ENCODE measurements around the gene ALCAM. TPM values are rescaled to one million over a fixed set of nuclear protein-coding genes. Genes with fewer than 3 reads are reported as not detected.

ALCAM gene
- total RNA-seq, 1 experiment from 2014 or later, result 32.3 TPM

DNA sequence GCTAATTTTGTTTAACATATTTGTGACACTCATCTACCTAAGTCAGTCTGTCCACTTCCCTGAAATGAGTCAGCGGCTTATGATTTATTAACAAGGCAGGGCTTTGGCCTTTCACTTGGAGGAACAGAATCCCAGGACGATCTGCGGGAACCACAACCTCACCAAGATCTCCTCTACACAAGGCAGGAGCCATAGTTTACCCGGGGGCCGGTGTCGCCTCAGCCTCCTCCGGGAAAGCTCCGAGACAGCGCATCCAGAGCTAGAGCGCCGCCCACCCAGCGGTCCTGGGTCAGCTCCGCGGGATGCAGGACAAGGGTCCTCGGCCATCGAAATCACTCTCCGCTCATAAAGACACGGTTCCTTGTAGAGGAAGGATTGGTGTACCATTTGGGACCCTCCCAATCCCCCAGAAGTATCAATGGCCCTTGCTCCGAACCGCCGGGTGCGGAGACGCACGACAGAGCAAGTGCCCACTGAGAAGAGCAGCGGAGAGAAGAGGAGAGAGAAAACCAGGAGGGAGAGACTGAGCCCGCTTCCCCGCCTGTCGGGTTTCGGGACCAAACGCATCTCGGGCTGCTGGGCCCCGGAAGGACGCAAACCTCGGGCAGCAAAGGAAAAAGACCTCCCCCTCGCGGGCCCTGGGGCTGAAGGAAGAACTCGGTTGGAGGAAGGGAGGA lies 13.1 kb upstream of the ALCAM start:
- Histone ChIP-seq H3K27ac (ENCODE audit: low read length) (no peak overlapping the region), H3K4me1 (ENCODE audit: control insufficient read depth, insufficient read depth, low read length) (no peaks in the 10 kb centered on the region)
- CTCF ChIA-PET, result no interaction called here

DNA sequence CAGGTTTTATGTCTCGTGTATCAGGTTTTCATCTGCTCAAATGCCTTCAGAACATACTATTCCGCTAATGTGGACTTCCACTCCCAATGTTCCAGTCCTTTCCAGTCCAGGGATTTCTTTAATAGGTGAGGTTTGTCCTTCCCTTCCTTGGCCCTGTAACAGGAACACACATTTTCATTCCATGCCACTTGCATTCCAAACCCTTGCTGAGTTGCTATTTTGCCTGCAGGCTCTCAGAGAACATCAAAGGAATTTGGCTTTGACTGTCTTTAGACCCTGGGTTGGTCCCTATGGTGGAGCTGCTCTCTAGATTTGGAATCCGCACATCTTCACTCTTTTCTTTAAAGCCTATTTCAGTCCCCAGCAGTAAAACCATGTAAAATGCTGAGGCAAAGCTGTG lies 12.3 kb upstream of the ALCAM start:
- ChIA-PET CTCF (no interaction called here), POLR2A (no interaction called here)
- intact Hi-C loops (cut with micrococcal nuclease; ENCODE audit: unreplicated experiment) (no loop called here), in situ Hi-C loops (cut with HindIII; ENCODE audit: low pct_unique_long_range_greater_than_20kb, low sequenced_read_pairs) (no loop called here)
- Histone ChIP-seq H3K27ac (ENCODE audit: low read length) (no peak overlapping the region), H3K9me3 (ENCODE audit: control insufficient read depth, insufficient read depth, low read depth, low read length) (no peaks in the 10 kb centered on the region), H3K4me1 (ENCODE audit: control insufficient read depth, insufficient read depth, low read length) (no peaks in the 10 kb centered on the region), H3K36me3 (ENCODE audit: control insufficient read depth, insufficient read depth, low read length) (no peaks in the 10 kb centered on the region), H3K27me3 (ENCODE audit: control insufficient read depth, insufficient read depth, low read length) (no peaks in the 10 kb centered on the region), H3K4me3 (ENCODE audit: low read depth in 2 of 2, low read length in 2 of 2) (no peak overlapping the region)
- TF ChIP-seq POLR2AphosphoS5 (IDR thresholded peaks at IDR 0.05; ENCODE audit: low read depth, low read length), result no peak
- TF ChIP-seq, protein P1, sequence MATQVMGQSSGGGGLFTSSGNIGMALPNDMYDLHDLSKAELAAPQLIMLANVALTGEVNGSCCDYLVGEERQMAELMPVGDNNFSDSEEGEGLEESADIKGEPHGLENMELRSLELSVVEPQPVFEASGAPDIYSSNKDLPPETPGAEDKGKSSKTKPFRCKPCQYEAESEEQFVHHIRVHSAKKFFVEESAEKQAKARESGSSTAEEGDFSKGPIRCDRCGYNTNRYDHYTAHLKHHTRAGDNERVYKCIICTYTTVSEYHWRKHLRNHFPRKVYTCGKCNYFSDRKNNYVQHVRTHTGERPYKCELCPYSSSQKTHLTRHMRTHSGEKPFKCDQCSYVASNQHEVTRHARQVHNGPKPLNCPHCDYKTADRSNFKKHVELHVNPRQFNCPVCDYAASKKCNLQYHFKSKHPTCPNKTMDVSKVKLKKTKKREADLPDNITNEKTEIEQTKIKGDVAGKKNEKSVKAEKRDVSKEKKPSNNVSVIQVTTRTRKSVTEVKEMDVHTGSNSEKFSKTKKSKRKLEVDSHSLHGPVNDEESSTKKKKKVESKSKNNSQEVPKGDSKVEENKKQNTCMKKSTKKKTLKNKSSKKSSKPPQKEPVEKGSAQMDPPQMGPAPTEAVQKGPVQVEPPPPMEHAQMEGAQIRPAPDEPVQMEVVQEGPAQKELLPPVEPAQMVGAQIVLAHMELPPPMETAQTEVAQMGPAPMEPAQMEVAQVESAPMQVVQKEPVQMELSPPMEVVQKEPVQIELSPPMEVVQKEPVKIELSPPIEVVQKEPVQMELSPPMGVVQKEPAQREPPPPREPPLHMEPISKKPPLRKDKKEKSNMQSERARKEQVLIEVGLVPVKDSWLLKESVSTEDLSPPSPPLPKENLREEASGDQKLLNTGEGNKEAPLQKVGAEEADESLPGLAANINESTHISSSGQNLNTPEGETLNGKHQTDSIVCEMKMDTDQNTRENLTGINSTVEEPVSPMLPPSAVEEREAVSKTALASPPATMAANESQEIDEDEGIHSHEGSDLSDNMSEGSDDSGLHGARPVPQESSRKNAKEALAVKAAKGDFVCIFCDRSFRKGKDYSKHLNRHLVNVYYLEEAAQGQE (IDR thresholded peaks at IDR 0.05; ENCODE audit: insufficient read depth in 1 of 2, low read depth in 2 of 2, low read length in 1 of 2), result no peak
- TF ChIP-seq, protein P2, sequence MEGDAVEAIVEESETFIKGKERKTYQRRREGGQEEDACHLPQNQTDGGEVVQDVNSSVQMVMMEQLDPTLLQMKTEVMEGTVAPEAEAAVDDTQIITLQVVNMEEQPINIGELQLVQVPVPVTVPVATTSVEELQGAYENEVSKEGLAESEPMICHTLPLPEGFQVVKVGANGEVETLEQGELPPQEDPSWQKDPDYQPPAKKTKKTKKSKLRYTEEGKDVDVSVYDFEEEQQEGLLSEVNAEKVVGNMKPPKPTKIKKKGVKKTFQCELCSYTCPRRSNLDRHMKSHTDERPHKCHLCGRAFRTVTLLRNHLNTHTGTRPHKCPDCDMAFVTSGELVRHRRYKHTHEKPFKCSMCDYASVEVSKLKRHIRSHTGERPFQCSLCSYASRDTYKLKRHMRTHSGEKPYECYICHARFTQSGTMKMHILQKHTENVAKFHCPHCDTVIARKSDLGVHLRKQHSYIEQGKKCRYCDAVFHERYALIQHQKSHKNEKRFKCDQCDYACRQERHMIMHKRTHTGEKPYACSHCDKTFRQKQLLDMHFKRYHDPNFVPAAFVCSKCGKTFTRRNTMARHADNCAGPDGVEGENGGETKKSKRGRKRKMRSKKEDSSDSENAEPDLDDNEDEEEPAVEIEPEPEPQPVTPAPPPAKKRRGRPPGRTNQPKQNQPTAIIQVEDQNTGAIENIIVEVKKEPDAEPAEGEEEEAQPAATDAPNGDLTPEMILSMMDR (IDR thresholded peaks at IDR 0.05), result no peak
- TF ChIP-seq TCF7L2 (IDR thresholded peaks at IDR 0.05; ENCODE audit: low read depth, low read length), result no peak
- no peak for TF ChIP-seq SIN3A (IDR thresholded peaks at IDR 0.05; ENCODE audit: borderline replicate concordance, insufficient read depth, low read depth, low read length)
- BruUV-seq (replicated peaks), result no TSS peak
- no peak for ATAC-seq
- DNase-seq (ENCODE audit: low read depth, low spot score), result no peak

More for the DNA sequence above, 13.1 kb upstream of the ALCAM start:
- BruUV-seq (replicated peaks), result no TSS peak
- no peak for ATAC-seq
- intact Hi-C loops (cut with micrococcal nuclease; ENCODE audit: unreplicated experiment), result no loop called here
- no peaks in the 10 kb centered on the region for H3K36me3 ChIP-seq (ENCODE audit: control insufficient read depth, insufficient read depth, low read length)
- H3K27me3 ChIP-seq (ENCODE audit: control insufficient read depth, insufficient read depth, low read length), result no peaks in the 10 kb centered on the region
- no peak for DNase-seq (ENCODE audit: low read depth, low spot score)
- no peak for TF ChIP-seq SIN3A (IDR thresholded peaks at IDR 0.05; ENCODE audit: borderline replicate concordance, insufficient read depth, low read depth, low read length)
- TF ChIP-seq TCF7L2 (IDR thresholded peaks at IDR 0.05; ENCODE audit: low read depth, low read length), result no peak
- TF ChIP-seq, protein P2 (IDR thresholded peaks at IDR 0.05), result no peak
- TF ChIP-seq POLR2AphosphoS5 (IDR thresholded peaks at IDR 0.05; ENCODE audit: low read depth, low read length), result no peak
- TF ChIP-seq, protein P1 (IDR thresholded peaks at IDR 0.05; ENCODE audit: insufficient read depth in 1 of 2, low read depth in 2 of 2, low read length in 1 of 2), result no peak
- H3K4me3 ChIP-seq (ENCODE audit: low read depth in 2 of 2, low read length in 2 of 2), result no peak overlapping the region
- no peaks in the 10 kb centered on the region for H3K9me3 ChIP-seq (ENCODE audit: control insufficient read depth, insufficient read depth, low read depth, low read length)
- POLR2A ChIA-PET, result no interaction called here
- in situ Hi-C loops (cut with HindIII; ENCODE audit: low pct_unique_long_range_greater_than_20kb, low sequenced_read_pairs), result no loop called here

All from Panc1 (cell line).